Anterior cingulate cortex (tissue), 58 donors: ENCODE measurements around the gene FOXC1.

ENCODE experiments used
- DNase-seq, 58 donors: peaks; one replicate each; lab custom pipeline; 2025; lab: John Stamatoyannopoulos, UW

FOXC1 gene

DNA sequence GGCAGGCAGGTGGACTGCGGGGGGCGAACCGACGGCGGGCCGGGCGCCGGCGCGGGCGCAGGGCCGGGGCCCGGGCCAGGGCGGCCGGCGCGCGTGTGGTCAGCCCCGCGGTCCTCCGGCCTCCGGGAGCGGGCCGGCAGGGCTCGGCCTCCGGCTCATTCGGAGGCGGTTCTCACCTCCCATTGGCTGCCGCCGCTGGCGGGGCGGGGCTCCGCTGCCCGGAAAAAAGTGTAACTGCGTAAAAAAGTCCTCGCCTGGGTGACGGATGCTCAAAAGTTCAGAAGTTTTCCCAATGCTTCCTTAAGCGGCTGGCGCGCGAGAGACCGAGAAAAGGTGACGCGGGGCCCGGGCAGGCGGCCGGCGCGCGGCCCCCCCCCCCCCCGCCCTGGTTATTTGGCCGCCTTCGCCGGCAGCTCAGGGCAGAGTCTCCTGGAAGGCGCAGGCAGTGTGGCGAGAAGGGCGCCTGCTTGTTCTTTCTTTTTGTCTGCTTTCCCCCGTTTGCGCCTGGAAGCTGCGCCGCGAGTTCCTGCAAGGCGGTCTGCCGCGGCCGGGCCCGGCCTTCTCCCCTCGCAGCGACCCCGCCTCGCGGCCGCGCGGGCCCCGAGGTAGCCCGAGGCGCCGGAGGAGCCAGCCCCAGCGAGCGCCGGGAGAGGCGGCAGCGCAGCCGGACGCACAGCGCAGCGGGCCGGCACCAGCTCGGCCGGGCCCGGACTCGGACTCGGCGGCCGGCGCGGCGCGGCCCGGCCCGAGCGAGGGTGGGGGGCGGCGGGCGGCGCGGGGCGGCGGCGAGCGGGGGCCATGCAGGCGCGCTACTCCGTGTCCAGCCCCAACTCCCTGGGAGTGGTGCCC is at the start of gene FOXC1:
FOXC1 (plus strand) TSS at position 268 of the 849 bp plus-strand sequence; CDS start at position 799, 531 bp downstream.
- peak in 23 of 58 donors; percentile 5 to 41 (median 20) for DNase-seq

DNA sequence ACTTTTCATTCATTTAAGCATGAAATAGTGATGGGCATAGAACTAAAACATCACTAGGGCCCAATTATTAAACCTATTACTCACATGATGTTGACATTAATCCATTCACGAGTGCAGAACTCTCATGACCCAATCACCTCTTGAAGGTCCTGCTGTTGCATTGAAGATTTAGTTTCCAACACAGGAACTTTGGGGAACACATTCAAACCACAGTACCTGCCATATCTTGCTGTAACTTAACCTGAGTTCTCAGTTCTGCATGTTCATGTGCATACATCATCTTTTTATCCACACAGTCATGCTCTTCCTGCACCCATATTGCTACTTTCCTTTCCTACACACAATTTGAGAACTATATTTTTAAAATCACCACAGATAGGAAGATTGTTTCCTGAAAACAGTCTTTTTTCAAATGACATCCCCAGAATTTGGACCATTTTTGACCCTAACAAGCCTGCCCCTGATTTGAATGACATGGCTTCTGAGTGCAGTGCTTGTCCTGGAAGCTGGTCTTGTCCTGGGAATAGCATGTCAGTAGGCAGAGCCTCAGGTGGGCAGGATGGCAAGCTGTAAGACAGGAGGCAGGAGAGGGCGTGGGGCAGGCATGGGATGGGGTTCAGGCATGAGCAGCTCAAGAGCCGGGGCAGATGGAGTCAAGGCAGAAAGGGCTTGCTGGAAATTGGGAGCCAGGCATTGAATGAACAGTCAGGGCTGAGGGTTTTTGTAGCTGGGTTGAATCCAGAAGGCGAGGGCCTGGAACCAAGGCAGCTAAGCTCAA is 49.2 kb upstream of the FOXC1 start:
- DNase-seq, result no peak

DNA sequence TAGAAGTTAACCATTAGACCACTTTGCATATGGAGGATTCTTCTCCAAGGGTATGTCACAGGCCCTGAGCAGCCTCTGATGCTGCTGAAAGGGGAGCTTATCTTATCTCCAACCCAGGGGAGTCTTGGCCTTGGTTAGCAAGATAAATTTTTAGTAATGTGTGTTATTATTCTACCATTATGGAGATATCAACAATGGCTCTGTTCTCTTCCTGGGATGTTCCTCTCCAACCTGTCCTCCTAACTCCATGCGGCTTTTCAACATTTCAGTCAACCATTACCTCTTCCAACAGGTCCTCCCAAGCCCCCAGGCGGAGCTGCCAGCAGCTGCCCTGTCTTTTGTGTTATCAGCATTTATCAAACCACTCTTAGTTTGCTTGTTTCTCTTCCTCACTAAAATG is 48.4 kb upstream of the FOXC1 start:
- no peak for DNase-seq

DNA sequence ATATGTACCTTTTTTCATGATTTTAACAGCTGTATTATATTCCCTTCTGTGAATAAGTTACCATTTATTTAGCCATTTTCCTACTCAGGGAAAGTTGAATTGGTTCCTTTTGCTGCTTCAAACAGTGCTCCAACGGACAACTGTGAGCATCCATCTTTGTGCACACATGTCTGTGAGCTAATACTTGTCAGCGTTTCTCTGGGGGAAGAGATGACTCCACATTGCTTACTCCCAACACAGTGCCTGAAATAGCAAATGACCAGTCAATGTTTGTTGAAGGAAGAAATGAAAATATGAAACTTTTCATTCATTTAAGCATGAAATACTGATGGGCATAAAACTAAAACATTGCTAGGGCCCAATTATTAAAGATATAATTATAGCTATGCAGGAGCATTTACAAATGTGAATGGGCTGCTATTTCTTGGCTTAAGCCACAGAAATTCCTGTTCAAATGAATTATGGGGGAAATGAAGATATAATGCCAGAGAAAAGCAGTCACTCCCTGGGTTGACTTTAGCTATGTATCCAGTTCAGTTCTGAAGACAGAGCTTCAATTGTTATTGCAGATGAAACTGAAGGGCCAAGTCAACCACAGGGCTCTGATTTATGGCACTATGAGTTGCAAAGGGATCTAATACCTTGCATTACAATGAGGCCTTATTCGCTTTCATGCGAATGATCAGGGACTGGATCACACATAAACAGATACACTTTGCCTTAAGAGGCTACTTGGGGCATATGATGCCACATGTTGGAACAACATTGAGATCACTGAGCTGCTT is 47.4 kb upstream of the FOXC1 start:
- no peak for DNase-seq

DNA sequence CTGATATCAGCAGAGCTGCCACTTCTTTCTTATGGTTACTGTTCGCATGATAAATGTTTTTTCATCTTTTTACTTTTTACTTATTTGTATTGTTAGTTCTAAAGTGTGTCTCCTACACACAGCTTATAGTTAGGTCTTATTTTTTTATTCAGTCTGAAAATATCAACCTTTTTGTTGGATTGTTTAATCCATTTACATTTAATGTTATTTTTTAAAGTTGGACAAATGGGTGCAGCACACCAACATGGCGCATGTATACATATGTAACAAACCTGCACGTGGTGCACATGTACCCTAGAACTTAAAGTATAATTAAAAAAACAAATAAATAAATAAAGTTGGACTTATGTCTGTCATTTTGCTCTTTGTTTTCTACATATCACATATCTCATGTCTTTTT is 40.3 kb upstream of the FOXC1 start:
- no peak for DNase-seq

DNA sequence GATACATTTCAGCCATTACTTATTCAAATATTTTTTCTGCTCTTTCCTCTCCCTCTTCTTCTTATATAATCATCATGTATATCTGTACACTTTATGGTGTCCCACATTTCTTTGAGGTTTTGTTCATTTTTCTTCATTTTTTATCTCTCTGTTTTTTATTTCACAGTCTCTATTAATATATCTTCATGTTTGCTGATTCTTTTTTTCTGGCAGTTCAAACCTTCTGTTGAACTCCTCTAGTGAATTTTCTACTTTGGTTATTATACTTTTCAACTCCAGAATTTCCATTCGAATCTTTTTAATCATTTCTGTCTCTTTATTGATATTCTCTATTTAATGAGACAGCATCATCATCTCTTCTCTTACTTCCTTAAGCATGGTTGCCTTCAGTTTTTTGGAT is 38.9 kb upstream of the FOXC1 start:
- DNase-seq, result no peak

DNA sequence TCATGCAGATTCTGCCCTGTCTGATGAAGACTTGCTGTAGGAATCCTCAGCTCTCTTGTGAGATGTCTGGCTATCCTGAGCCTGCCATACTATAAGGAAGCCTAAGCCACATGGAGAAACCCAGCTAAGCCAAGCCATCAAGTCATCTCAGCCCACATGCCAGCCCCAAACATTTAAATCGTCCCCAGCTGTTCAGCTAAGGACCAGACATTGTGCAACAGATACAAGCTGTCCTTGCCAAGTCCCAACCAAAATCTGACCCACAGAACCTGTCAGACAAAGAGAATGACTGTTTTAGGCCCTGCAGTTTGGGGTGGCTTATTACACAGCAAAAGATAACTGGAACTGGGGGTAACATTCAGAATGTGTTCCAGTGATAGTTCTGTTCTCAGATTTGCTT is 36.8 kb upstream of the FOXC1 start:
- DNase-seq, result no peak

DNA sequence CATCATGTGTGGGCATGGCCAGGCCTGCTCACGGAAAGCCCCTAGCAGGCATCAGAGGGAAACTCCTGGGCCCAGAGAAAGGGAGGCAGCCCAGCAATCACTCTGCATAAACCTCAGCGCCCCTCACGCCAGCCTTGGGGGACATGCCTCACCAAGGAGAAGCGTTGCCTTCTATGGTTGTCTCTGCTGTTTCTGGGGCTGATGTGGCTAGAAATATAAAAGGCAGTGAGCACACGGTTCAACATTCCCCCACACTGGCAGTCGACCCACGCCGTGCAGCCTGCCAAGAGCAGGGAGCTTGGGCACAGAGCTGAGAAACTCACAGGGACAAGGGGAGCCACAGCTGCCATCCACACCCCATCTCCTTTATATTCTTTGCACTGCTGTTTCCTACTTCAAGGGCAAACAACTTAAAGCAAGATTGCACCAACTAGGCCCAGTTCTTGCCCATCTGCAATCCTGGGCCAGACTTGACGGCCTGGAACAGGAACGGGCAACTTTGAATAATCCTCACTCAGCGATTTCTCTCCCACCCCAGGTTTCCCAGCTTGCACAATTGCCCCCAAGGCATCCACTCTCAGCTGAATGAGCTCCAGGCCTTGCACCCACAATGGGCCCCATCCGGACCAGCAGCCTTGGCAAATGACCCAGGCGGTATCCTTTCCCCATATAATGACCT is 35.5 kb upstream of the FOXC1 start:
- peak in 43 of 58 donors; percentile 15 to 81 (median 54) for DNase-seq

DNA sequence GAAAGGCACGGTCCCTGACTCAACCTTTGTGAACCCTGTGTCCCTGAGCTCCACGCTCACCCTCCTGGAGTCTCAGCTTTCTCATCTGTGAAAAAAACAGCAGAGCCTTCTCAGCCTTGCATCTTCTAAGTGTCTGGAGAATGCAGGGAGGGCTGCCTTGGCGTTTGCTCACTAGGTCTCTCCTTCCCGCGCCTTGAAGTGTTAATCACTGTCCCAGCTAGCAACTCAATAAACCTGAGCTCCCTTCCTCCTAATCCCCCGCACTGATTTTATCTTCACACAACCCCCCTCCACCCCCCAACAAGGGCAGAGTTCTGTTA is 34.9 kb upstream of the FOXC1 start:
- no peak for DNase-seq

DNA sequence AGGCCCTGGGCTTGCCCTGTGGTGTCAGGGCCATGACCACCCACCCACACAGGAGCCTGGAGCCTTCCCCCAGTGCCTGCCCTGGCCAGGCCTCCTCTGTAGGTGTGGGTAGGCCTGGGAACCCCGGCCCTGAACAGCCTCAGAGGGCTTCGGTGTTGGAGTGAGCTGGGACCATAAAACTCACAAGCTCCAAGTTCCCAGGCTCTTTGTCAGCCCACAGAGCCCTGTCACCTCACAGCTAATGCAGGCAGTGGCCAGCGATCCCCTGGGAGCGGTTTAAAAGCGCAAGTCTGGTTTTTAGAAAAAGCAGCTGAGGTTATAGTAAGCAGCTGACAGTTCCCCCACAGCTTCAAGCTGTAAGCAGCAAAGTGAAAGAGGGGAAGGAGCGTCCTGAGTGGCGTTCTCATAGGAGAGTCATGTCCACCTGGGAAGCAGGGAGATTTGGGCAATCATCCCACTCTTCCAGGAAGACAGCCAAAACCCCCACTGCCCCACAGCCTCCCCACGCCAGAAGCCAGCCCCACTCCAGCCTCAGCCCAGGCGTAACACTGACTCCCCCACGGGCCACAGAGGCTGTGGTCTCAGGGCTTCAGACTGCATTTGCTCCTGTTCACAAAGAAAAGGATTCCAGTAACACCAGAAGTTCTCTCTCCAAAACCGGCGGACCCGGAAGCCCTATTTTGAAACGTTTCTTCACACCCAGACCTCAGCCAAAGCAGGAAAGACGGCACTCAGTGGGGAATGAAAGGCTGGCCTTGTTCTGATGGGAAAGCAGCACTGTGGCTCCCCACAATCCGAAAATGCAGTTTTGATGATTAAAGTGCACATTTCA is 34.3 kb upstream of the FOXC1 start:
- DNase-seq, result peak in 24 of 58 donors; percentile 14 to 81 (median 31)

DNA sequence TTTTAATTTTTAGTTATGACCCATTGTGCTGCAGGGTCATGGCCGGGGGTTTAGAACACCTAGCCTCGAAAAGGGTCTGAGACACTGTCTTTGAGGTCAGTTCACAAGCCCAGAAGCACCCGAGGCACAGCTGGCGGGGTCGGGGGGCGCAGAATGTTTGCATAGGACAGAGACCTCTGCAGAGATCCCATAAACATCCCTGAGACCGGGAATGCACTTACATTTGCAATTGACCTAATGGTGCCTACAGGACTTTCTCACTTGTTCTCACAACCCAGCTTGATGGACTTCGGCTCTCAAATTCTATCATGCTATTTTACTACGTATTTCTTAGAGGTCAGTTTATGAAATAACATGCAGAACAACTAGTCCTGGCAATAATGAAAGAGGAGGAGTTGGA is 33.5 kb upstream of the FOXC1 start:
- DNase-seq, result no peak

DNA sequence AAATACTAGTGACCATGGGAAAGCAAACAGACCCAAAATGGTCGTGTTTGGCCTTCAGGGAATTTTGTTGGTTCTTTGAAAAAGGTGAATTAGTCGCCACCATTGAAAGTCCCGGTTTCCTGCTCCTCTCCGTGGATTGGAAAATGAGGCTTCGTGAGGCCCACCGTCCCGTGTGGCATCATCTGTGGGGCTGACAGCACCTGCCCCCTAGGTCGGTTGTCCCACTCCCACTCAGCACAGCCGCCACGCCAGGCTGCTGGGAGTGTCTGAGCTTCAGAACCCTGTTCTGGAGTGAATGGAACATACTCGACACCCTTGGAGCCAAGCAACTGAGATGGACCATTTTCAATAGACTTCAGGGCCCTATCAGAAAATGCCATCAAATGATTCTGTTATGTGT is 33.0 kb upstream of the FOXC1 start:
- DNase-seq, result no peak

DNA sequence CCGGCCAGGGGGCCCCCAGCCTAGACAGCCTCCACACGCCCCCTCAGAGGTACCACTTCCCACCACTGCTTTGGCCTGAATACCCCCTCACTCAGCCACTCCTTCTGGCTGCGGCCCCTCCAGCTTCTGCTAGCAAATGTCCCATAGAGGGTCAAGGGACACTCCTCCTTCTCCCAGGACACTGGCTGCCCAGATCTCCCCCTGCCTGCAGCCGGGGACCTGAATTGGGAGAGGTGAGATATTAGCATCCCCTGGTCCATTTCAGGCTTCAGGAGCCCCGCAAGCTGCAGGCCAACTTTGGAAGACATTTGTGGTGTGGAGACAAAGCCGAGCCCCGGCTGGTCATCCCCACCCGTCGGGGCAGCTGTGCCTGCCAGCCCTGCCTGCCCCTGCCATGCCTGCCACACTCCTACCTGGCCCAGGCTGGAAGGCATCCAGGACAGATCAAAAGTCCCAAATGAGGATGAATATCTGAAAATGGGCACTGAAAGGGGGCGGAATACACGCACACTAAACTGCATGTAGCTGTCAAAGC is 32.5 kb upstream of the FOXC1 start:
- no peak for DNase-seq

DNA sequence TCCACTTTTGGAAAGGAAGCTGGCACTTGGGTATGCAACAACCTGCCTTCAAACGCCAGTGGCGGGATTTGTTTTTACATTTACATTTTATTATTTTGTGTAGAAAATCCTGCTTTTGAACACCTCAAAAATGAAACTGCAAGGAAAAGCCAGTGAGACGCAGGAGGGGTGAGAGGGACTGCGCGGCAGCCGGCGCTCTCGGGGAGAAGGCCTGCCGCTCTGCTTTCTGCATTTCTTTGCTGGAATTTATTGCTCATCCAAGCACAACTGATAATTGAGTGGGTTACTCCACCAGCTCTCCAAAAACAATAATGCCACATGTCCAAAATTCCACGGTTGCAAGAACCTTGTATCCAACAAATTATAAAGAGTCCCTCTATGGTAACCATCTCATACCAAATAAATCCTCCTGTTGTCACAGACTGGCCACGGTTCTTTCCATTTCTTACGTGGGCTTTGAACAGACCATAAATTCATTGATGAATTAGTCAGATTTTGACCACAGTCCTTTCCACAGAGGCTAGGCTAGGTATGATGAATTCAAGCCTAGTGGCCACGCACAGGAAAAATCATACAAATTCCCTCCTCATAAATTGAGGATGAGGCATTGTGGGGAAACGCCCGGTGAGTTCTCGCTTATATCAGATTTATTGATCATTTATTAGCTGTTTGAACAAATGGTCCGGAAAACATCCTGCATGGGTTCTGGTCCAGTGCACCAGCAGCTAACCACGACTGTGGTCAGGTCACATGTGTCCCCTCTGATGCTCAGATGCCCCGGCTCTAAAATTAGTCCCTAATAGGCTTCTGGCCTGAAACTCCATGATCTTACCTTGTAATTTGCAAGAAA is 31.6 kb upstream of the FOXC1 start:
- no peak for DNase-seq

DNA sequence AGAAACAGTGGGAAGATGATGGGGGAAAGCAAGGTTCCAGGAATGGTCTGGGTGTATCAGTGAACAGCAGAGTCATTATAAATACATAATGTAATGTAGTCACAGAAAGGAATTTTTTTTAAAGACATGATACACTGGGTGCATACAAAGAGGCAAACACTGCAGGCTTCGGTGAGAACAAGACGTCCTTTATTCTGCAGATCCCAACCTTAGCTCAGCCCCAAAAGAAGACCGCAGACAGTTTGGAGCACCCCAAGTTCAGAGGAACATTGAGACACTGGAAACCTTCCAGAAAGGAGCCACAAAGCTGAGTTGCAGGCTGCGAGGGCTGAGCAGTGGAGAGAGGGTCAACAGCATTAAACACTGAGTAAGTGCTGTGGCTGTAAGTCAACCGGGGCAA is 30.6 kb upstream of the FOXC1 start:
- DNase-seq, result peak in 1 of 58 donors; percentile 7

DNA sequence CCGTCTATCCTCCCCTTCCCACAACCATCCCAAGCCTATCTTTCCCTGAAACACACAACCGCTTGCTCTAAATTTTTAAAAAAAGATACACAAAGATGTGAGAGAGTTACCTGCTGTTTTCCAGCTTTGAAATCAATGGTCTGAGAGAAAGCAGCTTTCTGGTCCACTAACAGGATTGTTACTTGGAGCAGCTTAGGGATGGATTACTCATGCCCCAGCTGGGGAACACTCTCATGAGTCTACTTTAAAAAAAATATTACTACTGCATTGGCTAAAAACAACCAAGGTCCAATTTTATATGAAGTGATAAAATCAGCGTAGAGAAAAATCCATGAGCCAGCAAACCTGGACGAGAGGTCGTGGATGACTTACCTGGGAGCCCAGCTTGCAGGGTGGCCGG is 29.6 kb upstream of the FOXC1 start:
- DNase-seq, result no peak

DNA sequence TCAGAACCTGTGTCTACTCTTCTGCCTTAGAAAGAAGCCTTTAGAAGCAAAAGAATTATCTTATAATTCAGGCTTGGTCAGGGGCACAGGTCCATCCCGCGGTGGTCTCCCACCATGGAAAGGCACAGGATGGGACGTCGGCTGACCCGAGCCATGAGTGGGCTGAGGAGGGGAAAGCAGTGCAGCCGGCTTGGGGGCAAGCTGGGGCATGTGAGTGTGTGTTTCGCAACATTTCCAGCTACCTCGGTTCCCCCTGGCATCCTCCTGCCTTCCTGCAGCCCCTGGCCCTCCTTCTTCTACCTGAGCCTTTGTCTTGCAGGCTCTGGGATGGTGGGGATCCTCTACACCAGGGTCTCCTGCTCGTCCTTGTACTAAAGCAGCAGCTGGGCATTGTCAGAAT is 29.1 kb upstream of the FOXC1 start:
- no peak for DNase-seq
